NCI-H1092 (cell line): ENCODE measurements around the gene CFAP157.

Experiments used
- DNase-seq: peaks from one replicate; lab custom pipeline; 2025; lab: John Stamatoyannopoulos, UW

Gene CFAP157

DNA sequence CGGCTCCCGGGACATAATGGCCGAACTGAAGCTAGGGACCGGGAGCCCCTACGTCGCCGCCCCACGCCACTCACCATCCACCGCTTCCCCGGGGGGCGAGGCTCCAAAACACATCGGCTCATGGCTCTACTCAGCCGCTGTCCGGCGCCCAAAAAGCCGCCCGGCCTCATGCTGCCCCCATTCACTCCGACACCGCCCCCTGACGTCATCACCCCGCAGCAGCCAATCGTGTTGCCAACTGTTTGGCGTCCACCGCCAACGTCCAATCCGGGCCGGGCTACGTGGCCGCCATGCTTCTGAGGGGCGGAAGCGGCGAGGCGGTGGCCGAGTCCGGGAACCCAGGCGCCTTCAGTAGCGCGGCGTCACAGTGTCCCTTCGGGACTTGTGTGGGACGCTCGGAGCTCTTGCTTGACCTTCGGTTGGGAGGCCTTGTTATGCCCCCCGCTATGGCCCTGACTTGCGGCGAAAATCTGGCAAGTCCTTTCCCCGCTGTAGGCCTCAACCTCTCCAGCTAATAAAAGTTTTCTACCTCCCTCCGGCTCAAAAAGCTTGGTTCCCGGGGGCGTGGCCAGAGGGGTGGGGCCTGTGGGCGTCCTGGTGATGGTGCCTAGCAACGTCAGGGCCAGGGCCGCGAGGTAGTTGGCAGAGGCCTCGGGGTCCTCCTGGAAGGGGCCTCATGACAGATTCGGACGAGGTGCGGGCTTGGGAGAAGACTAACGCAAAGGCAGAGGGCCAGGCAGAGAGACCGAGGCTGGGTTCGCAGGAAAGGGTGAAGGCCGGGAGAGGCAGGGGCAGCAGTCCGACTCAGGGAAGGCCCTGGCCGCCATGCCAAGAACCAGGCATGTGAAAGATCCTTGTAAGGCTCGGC lies 8.9 kb downstream of the CFAP157 start, which contains the start of the genes PTRH1 and TTC16:
TSS of gene PTRH1 (minus strand) at position 194 of the 868 bp plus-strand sequence. CDS start at position 170, 24 bp downstream.
TSS of gene TTC16 (plus strand) at position 610 of the 868 bp plus-strand sequence. CDS start at position 677, 67 bp downstream.
- peak; percentile 90 for DNase-seq

DNA sequence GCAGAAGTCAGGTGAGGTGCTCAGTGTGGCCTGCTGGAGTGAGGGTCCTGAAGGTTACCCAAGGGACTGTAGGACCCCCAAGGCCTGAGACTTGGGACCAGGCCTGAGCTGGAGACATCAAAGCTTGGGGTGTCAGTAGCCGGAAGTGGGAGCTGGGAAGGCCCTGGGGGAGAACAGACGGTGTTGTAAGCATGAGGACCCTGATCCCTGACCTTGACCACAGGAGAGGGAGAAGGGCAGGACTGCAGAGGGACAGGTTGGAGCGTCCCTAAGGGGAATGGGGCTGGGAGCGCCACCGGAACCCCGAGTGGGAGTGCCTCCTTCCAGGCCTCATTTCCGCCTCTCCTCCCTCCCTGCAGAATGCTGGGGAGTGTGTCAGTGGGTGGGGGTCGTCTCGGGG lies 9.6 kb downstream of the CFAP157 start:
- DNase-seq, result no peak

- no peak for DNase-seq
Observed at GRCh38 chr9:127717766-127718165, 11.0 kb downstream of the CFAP157 start.

GRCh38 chr9:127720031-127720864 lies 13.5 kb downstream of the CFAP157 start:
- DNase-seq, result no peak

GRCh38 chr9:127720865-127721227 lies 14.1 kb downstream of the CFAP157 start:
- DNase-seq, result no peak

DNA sequence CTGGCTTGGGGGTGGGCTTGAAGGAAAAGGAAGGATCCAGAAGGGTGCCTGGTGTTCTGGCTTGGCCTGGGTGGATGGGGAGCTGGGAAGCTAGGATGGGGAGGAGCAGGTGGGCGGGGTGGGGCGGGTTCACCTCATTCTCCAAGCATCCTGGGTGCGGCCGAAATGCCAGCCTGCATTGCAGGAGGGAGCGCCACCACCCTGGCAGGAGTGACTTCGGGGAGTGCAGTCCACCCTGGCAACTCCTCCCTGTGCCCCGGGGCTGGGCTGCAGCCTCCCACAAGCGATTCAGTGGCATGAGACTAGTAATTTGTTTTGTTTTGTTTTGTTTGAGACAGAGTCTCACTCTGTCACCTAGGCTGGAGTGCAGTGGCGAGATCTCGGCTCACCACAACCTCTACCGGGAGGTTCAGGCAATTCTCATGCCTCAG lies 14.6 kb downstream of the CFAP157 start:
- DNase-seq, result no peak

DNA sequence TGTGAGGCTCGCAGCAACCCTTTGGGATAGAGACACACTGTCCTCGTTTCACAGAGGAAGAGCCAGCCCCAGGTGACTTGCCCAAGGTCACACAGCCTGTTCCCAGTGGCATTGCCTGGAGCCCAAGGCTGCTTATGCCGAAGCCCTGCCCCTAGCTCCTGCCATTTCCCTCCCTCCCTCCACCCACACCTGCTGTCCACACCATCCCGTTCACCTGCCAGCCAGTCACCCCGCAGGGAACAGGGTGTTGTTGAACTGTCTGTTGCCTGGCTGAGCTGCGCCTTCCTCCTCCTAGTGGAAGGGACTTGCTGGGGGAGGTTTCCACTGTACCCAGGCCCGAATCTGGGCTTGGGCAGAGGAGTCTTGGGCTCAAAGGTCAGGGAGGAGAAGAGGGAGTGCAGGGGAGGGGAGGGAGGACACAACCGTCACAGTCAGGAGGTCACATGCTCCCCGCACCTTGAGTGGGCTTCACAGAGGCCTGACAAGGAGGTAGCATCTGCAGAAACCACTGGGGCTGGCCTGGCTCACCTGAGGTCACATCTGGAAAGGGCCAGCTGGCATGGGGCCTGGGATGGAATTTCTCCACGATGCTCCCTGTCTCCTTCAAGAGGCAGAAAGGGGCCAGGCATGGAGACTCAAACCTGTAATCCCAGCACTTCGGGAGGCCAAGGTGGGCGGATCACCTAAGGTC lies 15.4 kb downstream of the CFAP157 start:
- DNase-seq, result no peak

GRCh38 chr9:127723013-127723412 lies 16.2 kb downstream of the CFAP157 start:
- DNase-seq, result no peak

- no peak for DNase-seq
Observed at GRCh38 chr9:127723444-127723843, 16.7 kb downstream of the CFAP157 start.

GRCh38 chr9:127724012-127724411 lies 17.2 kb downstream of the CFAP157 start:
- no peak for DNase-seq

- DNase-seq, result no peak
Observed at GRCh38 chr9:127726871-127727270, 20.1 kb downstream of the CFAP157 start.

- no peak for DNase-seq
Observed at GRCh38 chr9:127728808-127729207, 22.0 kb downstream of the CFAP157 start.

- no peak for DNase-seq
Observed at GRCh38 chr9:127729522-127730256, 22.9 kb downstream of the CFAP157 start.

- DNase-seq, result no peak
Observed at GRCh38 chr9:127730262-127730661, 23.5 kb downstream of the CFAP157 start.

DNA sequence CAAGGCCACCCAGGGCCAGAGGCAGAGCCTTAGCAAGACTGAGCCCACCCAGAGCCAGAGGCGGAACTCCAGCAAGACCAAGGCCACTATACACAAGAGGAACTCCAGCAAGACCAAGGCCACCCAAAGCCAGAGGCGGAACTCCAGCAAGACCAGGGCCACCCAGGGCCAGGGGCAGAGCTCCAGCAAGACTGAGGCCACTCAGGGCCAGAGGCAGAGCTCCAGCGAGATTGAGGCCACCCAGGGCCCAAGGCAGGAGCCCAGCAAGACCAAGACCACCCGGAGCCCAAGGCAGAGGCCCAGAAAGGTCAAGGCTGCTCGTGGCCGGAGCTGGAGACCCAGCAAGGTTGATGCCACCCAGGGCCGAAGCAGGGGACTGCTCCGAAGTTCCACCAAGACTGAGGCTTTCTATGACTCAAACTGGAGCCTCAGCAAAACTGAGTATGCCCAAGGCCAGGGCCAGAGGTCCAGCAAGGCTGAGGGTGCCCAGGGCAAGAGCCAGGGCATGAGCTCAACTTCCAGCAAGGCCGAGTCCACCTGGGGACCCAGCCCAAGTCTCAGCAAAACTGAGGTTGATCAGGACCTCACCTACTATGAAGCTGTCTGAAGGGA lies 24.1 kb downstream of the CFAP157 start:
- DNase-seq, result no peak

DNA sequence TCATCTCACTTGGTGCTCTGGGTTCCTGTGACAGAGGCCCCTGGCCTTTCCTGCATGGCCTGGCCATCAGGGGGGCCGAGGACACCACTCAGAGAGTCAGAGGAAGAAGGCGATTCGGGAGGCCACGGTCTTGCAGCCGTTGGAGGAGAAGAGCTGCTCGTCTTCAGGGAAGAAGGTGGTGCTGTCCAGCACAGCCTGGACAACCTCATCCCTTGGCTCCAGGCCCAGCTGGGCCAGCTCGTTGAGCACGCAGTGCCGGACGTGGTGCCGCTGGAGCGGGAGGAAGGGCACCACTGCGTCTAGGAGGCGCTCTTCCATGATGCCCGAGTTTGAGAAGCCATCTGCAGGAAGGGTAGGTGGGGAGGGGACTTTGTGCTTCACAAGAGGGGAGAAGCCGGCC lies 25.1 kb downstream of the CFAP157 start:
- DNase-seq, result no peak

DNA sequence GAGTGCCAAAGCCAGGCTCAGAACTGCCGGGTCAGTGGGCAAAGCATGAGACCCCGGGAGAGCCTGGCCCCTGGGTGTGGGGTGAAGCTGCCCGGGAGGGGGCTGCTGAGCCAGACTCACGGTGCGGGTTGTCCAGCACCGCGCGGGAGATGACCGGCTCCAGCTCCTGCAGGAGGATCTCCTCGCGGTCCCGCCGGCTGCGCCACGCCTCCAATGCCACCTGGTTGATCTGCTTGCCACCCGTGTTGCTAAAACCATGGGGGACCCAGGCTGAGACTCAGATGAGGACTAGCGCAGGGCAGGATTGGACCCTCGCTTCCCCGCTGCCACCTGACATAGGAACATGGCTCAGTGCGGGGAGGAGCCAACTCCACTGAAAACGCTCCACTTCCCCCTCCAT lies 25.7 kb downstream of the CFAP157 start:
- DNase-seq, result no peak

GRCh38 chr9:127733614-127734013 lies 26.8 kb downstream of the CFAP157 start:
- DNase-seq, result no peak

GRCh38 chr9:127734247-127734746 lies 27.5 kb downstream of the CFAP157 start:
- DNase-seq, result no peak

- peak; percentile 94 for DNase-seq
Observed at GRCh38 chr9:127734747-127735529, 28.1 kb downstream of the CFAP157 start, which contains the start of gene TOR2A. Gene TOR2A, minus strand, starts transcription at chr9:127735294. Its CDS starts 24 bp downstream, at chr9:127735270.
